SIG-M5 treated with dmso at 0.1 percent for 504 hours (cell line): ENCODE measurements around the gene SCN1A.
A peak's percentile ranks its signal among the peaks of the same experiment; 100 is the strongest.
"Not testable (repeated sequence)": the region's sequence is repeated elsewhere in the genome, so short reads cannot be mapped to it uniquely, and the experiment has no call there.

ENCODE experiments used
- DNase-seq: peaks from one replicate; lab custom pipeline; 2025; ENCODE audit not compliant: unreplicated experiment; lab: John Stamatoyannopoulos, UW

The SCN1A gene

DNA sequence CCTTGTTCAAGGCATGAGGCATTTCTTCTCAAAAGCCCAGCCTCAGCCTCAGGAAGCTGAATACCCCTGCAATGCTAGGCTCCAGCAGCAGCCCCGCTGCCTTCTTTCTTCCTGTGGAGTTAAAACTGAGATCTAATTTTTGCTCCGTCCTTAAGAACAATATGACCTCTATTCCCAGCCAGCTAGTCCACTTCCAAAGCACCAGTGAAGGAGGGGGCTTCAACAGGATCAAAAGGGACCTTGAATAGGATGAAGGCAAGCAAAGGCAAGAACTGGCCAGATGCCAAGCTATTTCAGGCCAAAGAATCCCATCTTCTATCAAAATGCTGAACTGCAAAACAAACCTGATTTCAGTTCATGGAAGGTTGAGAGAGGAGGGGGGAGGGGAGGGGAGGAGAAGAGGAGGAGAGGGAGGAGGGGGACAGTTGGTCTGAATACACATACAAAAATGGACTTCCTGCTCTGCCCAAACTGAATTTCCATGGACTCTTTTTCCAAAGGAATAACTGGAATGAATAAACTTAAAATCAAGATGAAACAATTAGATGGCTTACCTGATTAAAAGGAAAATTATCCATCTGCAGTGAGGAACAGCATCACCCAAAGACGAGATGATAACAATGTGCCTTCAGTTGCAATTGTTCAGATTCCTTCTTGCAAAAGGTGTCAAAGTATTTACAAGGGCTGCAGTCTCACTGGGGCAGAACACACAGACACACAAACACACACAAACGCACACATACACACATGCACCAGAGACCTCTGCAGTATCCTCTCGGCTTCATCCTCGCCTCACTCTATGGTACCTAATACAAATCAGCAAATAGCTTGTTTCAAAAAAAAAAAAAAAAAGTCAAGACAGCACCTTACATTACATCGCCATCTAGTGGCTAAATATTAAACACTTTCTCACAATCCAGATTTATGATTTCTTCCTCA is at the start of gene SCN1A:
Gene SCN1A, minus strand, starts transcription at position 804 of the 939 bp plus-strand sequence. CDS start 54,399 bp downstream, outside the sequence.
- peak; percentile 58 for DNase-seq

DNA sequence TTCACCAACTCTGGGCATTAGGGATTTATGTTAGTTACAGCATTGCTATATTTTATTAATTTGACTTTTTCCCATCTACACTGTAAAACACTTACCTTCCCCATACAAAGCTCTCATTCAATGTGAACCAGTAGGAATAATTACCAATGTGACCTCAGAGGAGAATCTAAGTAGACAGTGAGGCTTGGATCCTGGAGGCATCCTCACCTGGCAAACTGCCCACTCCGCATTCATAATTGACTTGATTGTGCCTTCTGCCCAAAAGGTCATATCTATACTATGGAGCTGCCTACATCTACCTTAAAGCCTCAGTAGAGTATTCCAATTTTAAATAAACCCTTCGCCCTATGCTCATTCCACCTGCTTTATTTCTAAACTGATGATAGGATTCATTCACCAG is 45.4 kb upstream of the SCN1A start:
- DNase-seq, result no peak

DNA sequence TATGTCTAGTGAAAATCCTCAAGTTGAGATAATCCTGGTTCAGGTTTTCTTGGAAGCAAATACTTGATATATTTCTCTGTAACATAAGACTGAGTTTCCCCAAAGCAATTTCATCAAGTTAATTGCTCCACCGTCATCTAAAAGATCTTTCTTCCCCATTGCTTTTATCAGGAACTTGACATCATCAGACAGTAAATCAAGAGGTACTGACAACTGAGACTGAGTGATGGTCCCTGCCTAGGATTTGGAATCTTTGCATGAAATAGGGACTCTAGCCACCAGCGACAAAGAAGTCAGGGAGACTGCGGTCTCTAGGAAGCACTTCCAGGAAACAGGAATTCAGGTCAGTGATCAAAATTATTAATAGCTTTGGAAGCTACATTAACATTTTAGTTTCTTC is 43.4 kb upstream of the SCN1A start:
- no peak for DNase-seq

GRCh38 chr2:166170356-166170755 is 42.5 kb upstream of the SCN1A start:
- DNase-seq, result no peak

GRCh38 chr2:166167449-166167848 is 39.6 kb upstream of the SCN1A start:
- DNase-seq, result no peak

- no peak for DNase-seq
Measured at GRCh38 chr2:166163775-166164174, 36.0 kb upstream of the SCN1A start.

DNA sequence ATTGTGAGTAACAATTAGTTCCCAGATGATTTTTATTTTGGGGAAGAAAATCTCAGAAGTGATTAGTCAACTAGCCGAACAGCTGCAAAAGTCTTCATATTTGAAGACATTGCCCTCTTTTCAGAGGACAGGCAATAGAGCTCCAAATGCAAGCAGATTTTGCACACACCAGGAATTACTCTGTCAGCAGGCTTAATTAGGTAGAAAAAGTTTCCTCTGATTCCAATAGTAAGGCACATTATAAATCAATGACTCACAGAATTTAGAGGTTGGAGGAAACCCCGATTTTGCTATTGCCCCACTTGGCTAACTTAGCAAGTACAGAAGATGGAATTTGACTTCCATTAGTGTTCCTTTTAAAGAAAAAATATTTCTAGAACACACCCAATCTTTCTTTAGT is 30.7 kb upstream of the SCN1A start:
- DNase-seq, result no peak

- no peak for DNase-seq
Measured at GRCh38 chr2:166157578-166157977, 29.8 kb upstream of the SCN1A start.

DNA sequence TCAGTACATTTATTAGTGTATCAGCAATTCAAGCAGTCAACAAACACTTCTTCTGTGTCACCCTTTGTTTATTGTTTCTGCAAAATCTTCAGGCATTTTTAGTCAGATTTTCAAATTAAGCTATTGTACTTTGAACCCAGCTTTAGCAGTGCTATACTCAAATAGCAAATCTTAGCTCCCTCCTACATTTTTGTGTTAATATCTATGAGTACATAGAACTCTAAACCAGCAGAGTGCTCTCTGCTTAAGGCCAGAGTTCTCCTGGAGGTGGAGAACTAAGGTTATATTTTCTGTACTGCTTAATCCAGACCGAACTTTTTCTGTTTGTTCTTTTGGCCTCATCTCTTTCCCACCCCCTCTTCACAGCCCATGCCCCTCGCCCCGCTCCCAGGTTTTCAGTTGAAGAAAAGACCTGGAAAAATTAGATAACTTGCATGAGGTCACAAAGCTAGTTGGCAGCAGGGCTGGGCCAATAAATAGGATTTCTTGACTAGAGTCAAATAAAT is 29.2 kb upstream of the SCN1A start:
- DNase-seq, result no peak

- DNase-seq, result no peak
Measured at GRCh38 chr2:166155589-166155988, 27.8 kb upstream of the SCN1A start.

DNA sequence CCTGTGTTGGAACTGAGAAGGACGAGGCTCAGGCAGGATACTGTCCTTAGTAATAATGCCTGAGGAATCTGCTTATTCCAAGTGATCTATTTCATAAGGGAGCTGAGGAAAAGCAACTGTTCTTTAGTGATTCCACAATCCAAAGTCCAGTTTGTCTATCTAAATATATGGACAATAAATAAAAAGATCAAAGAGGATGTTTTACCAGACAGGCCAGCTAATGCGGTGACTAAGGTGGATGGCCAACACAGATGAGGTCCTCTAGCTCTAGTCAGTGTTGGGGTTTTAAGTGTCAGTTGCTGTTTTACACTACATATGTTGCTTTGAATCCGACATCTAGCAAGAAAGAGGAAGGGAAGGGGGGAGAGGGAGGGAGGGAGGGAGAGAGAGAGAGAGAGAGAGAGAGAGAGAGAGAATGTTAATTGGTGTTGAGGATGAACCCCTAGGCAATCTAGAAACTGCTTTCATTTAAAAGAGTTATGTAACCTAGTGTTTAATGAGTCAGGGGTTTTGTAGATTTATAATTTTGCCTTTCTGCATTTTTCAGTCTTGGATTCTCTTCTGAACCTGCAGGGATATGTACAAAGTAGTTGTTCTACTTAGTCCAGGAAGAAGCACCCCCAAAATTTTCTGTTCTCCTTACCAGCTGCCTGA is 27.0 kb upstream of the SCN1A start:
- DNase-seq, result no peak

- no peak for DNase-seq
Measured at GRCh38 chr2:166152064-166152463, 24.2 kb upstream of the SCN1A start.

DNA sequence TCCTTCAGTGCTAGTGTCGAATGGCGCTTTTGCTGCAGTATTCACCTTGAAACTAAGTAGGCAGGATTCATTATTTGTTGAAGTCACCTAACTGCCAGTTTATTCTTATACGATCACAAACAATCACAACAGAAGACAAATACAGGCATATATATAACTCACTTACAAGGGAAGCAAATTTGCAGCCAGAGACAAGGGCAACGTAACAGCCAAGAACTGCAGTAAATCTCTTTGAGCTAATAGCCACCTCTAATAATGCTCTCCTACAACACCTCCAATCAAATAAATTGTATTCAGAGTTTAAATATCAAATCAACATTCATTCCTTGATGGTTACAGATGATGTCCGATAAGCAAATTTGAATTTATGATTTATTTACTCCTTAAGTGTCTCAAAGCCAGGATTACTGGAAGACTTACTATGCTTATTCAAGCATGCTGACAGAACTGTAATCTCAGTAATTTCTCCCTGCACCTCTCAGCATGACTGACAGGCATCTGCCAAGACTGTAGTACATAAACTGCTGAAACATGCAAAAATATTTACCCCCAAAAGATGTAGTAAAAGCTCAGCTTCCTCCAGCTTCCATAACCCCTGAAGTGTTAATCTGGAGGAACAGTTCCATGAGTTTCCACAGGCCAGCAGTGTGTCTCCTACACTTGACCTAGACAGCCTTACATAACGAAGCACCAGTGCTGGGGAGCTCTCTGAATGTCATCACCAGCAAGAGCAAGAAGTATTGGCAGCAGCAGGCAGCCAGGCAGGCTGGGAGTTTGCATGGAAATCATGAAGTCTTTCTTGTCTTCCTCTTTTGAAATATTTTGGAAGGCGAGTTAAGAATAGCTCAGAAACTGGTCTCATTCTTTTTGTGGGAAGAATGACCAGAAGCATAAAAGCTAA is 20.9 kb upstream of the SCN1A start:
- no peak for DNase-seq

DNA sequence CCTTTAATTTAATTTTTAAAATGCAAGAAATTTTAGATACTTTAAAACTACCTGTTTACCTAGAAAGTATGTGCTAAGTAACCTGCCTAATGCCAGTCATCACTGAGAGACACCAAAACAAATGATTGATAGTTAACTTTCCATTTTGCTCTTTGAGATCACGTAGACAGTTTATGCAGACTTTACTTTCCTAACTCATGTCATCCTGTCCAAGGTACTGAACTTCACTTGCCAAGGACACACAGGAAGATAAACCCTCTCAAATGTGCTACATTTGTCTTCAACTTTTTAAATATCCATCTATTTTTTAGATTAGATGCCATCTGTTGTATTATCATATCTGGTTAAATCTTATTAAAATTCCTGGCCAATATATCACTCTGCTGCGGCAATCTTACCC is 20.1 kb upstream of the SCN1A start:
- DNase-seq, result no peak

DNA sequence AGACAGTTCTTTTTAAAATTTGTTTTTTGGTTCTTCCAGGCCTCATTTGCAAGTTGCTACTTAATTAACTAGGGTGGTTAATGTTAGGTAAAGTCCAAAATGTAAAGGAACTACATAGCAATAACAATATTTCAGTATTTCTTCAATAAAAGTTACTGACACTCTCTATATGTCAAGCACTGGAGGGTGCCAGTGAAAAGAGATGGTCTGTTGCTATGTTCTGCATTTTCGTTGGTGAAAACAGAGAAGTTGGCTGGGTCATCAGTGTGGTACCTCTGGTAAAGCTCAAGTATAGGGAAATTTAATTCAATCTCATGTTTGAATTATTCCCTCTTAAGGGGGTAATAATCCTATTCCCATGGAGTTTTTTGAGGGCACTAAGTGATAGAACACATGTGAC is 16.3 kb upstream of the SCN1A start:
- DNase-seq, result no peak

GRCh38 chr2:166140932-166141331 is 13.1 kb upstream of the SCN1A start:
- DNase-seq, result no peak

DNA sequence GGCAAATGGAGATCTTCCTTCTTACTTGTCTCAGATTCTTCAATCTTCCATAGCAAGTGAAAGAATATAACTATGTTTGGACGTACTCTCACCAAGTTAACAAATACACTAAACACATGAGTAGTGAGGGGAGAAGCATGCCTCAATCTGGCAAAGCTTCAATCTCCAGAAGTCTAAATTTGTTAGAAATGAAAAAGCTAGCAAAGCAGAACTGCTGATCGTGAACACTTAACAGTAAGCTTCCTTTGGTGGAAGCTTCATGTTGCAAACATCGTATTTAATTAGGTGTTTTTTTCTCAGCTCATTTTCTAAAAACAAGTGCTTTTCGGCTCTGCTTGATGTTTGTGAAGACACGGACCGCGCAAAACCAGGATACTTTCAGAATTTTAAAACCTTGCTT is 12.7 kb upstream of the SCN1A start:
- DNase-seq, result no peak

GRCh38 chr2:166139479-166139878 is 11.7 kb upstream of the SCN1A start:
- not testable (repeated sequence) for DNase-seq

- no peak for DNase-seq
Measured at GRCh38 chr2:166138667-166139066, 10.8 kb upstream of the SCN1A start.

DNA sequence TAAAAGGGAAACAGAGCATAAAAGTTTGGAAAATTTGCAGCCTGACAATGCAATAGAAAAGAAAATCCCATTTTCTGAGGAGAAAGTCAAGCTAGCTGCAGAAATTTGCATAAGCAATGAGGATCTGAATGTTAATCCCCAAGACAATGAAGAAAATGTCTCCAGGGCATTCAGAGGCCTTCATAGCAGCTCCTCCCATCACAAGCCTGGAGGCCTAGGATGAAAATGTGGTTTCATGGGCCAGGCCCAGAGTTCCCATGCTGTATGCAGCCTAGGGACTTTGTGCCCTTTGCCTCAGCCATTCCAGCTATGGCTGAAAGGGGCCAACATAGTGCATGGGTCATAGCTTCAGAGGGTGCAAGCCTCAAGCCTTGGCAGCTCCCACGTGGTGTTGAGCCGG is 10.3 kb upstream of the SCN1A start:
- no peak for DNase-seq

DNA sequence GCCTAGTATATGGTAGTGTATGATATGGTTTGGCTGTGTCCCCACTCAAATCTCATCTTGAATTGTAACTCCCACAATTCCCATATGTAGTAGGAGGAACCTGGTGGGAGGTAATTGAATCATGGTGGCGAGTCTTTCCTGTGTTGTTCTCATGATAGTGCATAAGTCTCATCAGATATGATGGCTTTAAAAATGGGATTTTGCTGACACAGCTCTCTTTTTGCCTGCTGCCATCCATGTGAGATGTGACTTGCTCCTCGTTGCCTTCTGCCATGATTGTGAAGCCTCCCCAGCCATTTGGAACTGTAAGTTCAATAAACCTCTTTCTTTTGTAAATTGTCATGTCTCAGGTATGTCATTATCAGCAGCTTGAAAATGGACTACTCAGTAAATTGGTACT is 9.5 kb upstream of the SCN1A start:
- no peak for DNase-seq
